Measurements from ENCODE around the gene MARCHF10. TPM values are rescaled to one million over a fixed set of nuclear protein-coding genes. Genes with fewer than 3 reads are reported as not detected.

The MARCHF10 gene
- total RNA-seq, 1 experiment from 2014 or later, result not detected

DNA sequence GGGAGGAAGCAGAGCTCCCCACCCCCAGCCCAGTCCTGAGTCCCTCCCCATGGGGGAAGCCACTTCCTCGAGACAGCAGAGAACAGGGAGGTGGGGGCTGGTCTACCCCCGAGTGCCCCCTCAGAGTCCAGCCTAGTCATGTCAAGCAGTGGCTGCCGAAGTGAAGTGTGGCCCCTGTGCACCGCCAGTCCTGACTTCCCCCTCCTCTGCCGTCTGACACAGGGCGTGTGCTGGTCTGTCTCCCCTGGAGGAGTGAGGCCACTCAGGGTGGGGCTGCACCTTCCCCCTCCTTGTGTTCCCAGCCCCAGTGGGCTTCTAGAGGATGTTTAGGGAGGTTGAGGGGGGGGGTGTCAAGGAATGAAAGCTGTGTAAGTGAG lies 133.8 kb downstream of the MARCHF10 start:
- no peaks in the 10 kb centered on the region for H4K20me1 ChIP-seq (ENCODE audit: insufficient read depth, low read depth, low read length)
- no peaks in the 10 kb centered on the region for H3K9me2 ChIP-seq (replicated peaks; ENCODE audit: insufficient read depth, low read length)
- peaks cover 43% of the 10 kb centered on the region for H3K4me1 ChIP-seq (ENCODE audit: low read length)
- H3K9me3 ChIP-seq (ENCODE audit: low read length), result no peaks in the 10 kb centered on the region
- H3K27ac ChIP-seq (ENCODE audit: low read length), result no peak overlapping the region
- no peak for DNase-seq
- no peak overlapping the region for H3K4me2 ChIP-seq (ENCODE audit: low read depth, low read length, poor library complexity, severe bottlenecking)
- no peaks in the 10 kb centered on the region for H3K27me3 ChIP-seq (ENCODE audit: low read length)
- no peak overlapping the region for H3K4me3 ChIP-seq (ENCODE audit: low read length)
- H2AFZ ChIP-seq (ENCODE audit: low read length), result no peak overlapping the region
- H3K79me2 ChIP-seq (ENCODE audit: low read length), result no peaks in the 10 kb centered on the region
- H3K9ac ChIP-seq (ENCODE audit: low read length), result peak overlapping the region; percentile 15; the same call in 1 of the 2 replicates
- H3K36me3 ChIP-seq (ENCODE audit: insufficient read depth, low read length), result no peaks in the 10 kb centered on the region

- Histone ChIP-seq H3K4me3 (ENCODE audit: low read length) (no peak overlapping the region), H3K27me3 (ENCODE audit: low read length) (no peaks in the 10 kb centered on the region), H2AFZ (ENCODE audit: low read length) (no peak overlapping the region), H3K4me1 (ENCODE audit: low read length) (peaks cover 43% of the 10 kb centered on the region), H3K4me2 (ENCODE audit: low read depth, low read length, poor library complexity, severe bottlenecking) (no peak overlapping the region), H3K79me2 (ENCODE audit: low read length) (no peaks in the 10 kb centered on the region), H3K9me2 (replicated peaks; ENCODE audit: insufficient read depth, low read length) (no peaks in the 10 kb centered on the region), H3K36me3 (ENCODE audit: insufficient read depth, low read length) (no peaks in the 10 kb centered on the region), H3K27ac (ENCODE audit: low read length) (no peak overlapping the region), H3K9me3 (ENCODE audit: low read length) (no peaks in the 10 kb centered on the region), H4K20me1 (ENCODE audit: insufficient read depth, low read depth, low read length) (no peaks in the 10 kb centered on the region), H3K9ac (ENCODE audit: low read length) (peak overlapping the region; percentile 15; the same call in 1 of the 2 replicates)
- no peak for DNase-seq
These were observed 134.3 kb downstream of the MARCHF10 start for GRCh38 chr17:62673614-62674362.

DNA sequence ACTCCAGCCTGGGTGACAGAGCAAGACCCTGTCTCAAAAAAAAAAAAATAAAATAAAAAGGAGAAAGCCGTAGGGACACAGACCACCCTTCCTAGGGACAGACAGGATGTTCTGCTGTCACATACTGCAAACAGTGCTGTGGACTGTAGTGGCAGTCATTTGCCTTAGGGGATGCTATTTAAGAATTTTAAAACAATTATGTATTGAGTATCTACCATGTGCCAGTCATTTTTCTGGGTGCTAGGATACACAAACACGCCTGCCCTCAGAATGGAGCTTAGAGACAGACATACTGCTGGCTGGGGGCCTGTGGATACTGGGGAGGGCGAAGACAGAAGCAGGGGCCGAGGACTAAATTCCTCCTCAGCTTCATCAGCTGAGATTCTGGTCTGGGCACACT lies 135.2 kb downstream of the MARCHF10 start:
- Histone ChIP-seq H3K4me3 (ENCODE audit: low read length) (no peak overlapping the region), H3K4me1 (ENCODE audit: low read length) (peaks cover 43% of the 10 kb centered on the region), H3K27me3 (ENCODE audit: low read length) (no peaks in the 10 kb centered on the region), H3K79me2 (ENCODE audit: low read length) (no peaks in the 10 kb centered on the region), H2AFZ (ENCODE audit: low read length) (no peak overlapping the region), H3K9me3 (ENCODE audit: low read length) (no peaks in the 10 kb centered on the region), H3K36me3 (ENCODE audit: insufficient read depth, low read length) (no peaks in the 10 kb centered on the region), H4K20me1 (ENCODE audit: insufficient read depth, low read depth, low read length) (no peaks in the 10 kb centered on the region), H3K4me2 (ENCODE audit: low read depth, low read length, poor library complexity, severe bottlenecking) (peak overlapping the region; percentile 11), H3K9ac (ENCODE audit: low read length) (no peak overlapping the region), H3K9me2 (replicated peaks; ENCODE audit: insufficient read depth, low read length) (no peaks in the 10 kb centered on the region), H3K27ac (ENCODE audit: low read length) (no peak overlapping the region)
- DNase-seq, result peak; percentile 47

DNA sequence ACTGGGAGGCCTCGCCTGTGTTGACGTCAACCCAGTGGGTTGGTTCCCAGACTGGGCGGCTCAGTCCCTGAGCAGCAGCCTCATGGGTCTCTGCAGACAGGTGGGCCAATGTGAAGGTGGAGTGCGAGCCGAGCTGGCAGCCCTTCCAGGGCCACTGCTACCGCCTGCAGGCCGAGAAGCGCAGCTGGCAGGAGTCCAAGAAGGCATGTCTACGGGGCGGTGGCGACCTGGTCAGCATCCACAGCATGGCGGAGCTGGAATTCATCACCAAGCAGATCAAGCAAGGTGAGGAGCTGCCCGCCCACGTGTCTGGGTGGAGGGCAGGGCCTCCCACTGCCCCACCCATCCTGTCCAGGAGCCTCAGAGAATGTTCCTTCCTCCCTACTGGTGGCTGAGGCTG lies 136.6 kb downstream of the MARCHF10 start:
- H3K27ac ChIP-seq (ENCODE audit: low read length), result peak overlapping the region; percentile 9; the same call in 1 of the 2 replicates
- H4K20me1 ChIP-seq (ENCODE audit: insufficient read depth, low read depth, low read length), result no peaks in the 10 kb centered on the region
- H2AFZ ChIP-seq (ENCODE audit: low read length), result peak overlapping the region; percentile 99
- peak overlapping the region; percentile 37; the same call in 1 of the 2 replicates for H3K4me3 ChIP-seq (ENCODE audit: low read length)
- no peaks in the 10 kb centered on the region for H3K9me2 ChIP-seq (replicated peaks; ENCODE audit: insufficient read depth, low read length)
- H3K9me3 ChIP-seq (ENCODE audit: low read length), result no peaks in the 10 kb centered on the region
- H3K9ac ChIP-seq (ENCODE audit: low read length), result peak overlapping the region; percentile 52
- peak; percentile 83 for DNase-seq
- H3K27me3 ChIP-seq (ENCODE audit: low read length), result no peaks in the 10 kb centered on the region
- no peaks in the 10 kb centered on the region for H3K79me2 ChIP-seq (ENCODE audit: low read length)
- peaks cover 43% of the 10 kb centered on the region for H3K4me1 ChIP-seq (ENCODE audit: low read length)
- H3K36me3 ChIP-seq (ENCODE audit: insufficient read depth, low read length), result no peaks in the 10 kb centered on the region
- peak overlapping the region; percentile 59 for H3K4me2 ChIP-seq (ENCODE audit: low read depth, low read length, poor library complexity, severe bottlenecking)

DNA sequence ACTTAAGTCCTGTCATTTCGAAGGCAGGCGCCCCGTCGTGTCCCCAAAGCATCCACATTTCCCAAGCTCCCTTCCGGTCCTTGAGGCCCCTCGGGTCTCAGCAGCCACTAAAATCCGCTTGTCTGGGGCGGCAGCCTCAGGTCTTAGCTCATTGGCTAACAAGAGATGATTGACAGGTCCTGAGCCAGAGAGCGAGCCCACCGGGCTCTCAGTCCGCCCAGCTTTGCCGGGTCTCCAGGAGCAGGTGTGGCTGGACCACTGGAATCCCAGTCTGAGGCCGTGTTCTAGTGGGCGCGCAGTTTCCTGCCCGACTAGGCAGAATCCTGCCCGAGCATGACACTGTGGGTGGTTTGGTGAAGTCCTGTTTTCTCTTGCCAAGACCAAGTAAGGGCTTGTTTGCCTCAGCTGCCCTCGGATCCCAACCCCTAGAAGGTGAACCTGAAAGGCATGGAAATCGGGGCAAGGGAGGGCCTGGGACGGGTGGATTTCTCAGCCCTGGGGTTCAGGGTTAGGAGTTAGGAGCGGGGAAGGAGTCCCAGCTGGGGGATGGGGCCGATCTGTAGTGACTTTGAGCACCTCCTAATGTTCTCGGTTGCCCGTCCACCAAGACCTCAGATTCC lies 137.8 kb downstream of the MARCHF10 start:
- Histone ChIP-seq H3K4me1 (ENCODE audit: low read length) (peaks cover 40% of the 10 kb centered on the region), H3K27me3 (ENCODE audit: low read length) (no peaks in the 10 kb centered on the region), H3K79me2 (ENCODE audit: low read length) (no peaks in the 10 kb centered on the region), H3K9me2 (replicated peaks; ENCODE audit: insufficient read depth, low read length) (no peaks in the 10 kb centered on the region), H3K4me3 (ENCODE audit: low read length) (no peak overlapping the region), H4K20me1 (ENCODE audit: insufficient read depth, low read depth, low read length) (no peaks in the 10 kb centered on the region), H3K9ac (ENCODE audit: low read length) (no peak overlapping the region), H3K36me3 (ENCODE audit: insufficient read depth, low read length) (no peaks in the 10 kb centered on the region), H3K4me2 (ENCODE audit: low read depth, low read length, poor library complexity, severe bottlenecking) (peak overlapping the region; percentile 35), H2AFZ (ENCODE audit: low read length) (no peak overlapping the region), H3K9me3 (ENCODE audit: low read length) (no peaks in the 10 kb centered on the region), H3K27ac (ENCODE audit: low read length) (no peak overlapping the region)
- DNase-seq, result peak; percentile 60

DNA sequence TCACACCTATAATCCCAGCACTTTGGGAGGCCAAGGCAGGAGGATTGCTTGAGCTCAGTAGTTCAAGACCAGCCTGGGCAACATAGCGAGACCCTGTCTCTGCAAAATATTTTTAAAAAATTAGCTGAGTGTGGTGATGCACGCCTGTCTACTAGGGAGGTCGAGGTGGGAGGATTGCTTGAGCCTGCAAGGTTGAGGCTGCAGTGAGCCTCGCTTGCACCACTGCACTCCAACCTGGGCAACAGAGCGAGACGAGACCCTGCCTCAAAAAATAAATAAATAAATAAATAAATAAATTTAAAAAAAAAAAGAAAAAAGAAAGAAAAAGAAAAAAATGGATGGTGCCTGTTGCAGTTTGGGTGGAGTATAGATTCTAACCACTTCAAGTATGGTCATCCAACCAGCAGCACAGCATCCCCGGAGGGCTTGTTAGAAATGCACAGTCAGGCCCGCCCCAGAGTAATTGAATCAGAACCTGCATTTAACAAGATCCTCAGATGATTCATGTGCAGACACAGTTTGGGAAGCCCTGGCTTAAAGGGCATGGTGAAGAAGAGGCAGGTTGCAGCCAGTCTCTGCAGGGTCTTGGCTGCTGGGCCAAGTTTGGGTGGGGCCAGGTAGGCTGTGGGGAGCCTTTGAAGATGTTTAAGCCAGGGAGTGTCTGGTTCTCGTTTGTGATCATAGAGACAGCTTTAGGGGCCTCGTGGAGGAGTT lies 139.9 kb downstream of the MARCHF10 start:
- H3K79me2 ChIP-seq (ENCODE audit: low read length), result no peaks in the 10 kb centered on the region
- no peak for DNase-seq
- peaks cover 25% of the 10 kb centered on the region for H3K4me1 ChIP-seq (ENCODE audit: low read length)
- H3K4me3 ChIP-seq (ENCODE audit: low read length), result no peak overlapping the region
- H4K20me1 ChIP-seq (ENCODE audit: insufficient read depth, low read depth, low read length), result no peaks in the 10 kb centered on the region
- no peak overlapping the region for H3K9ac ChIP-seq (ENCODE audit: low read length)
- no peaks in the 10 kb centered on the region for H3K9me3 ChIP-seq (ENCODE audit: low read length)
- H3K27ac ChIP-seq (ENCODE audit: low read length), result no peak overlapping the region
- H2AFZ ChIP-seq (ENCODE audit: low read length), result no peak overlapping the region
- no peaks in the 10 kb centered on the region for H3K9me2 ChIP-seq (replicated peaks; ENCODE audit: insufficient read depth, low read length)
- no peak overlapping the region for H3K4me2 ChIP-seq (ENCODE audit: low read depth, low read length, poor library complexity, severe bottlenecking)
- no peaks in the 10 kb centered on the region for H3K27me3 ChIP-seq (ENCODE audit: low read length)
- H3K36me3 ChIP-seq (ENCODE audit: insufficient read depth, low read length), result no peaks in the 10 kb centered on the region

- Histone ChIP-seq H3K9me3 (ENCODE audit: low read length) (no peaks in the 10 kb centered on the region), H2AFZ (ENCODE audit: low read length) (no peak overlapping the region)
- no peak for DNase-seq
These were observed 141.1 kb downstream of the MARCHF10 start for GRCh38 chr17:62666801-62667591.

More at GRCh38 chr17:62666801-62667591, 141.1 kb downstream of the MARCHF10 start:
- H3K9me2 ChIP-seq (replicated peaks; ENCODE audit: insufficient read depth, low read length), result no peaks in the 10 kb centered on the region
- no peaks in the 10 kb centered on the region for H3K27me3 ChIP-seq (ENCODE audit: low read length)
- H3K4me2 ChIP-seq (ENCODE audit: low read depth, low read length, poor library complexity, severe bottlenecking), result no peak overlapping the region
- H3K27ac ChIP-seq (ENCODE audit: low read length), result no peak overlapping the region
- H3K4me1 ChIP-seq (ENCODE audit: low read length), result peaks cover 12% of the 10 kb centered on the region
- no peak overlapping the region for H3K4me3 ChIP-seq (ENCODE audit: low read length)
- no peak overlapping the region for H3K9ac ChIP-seq (ENCODE audit: low read length)
- H3K79me2 ChIP-seq (ENCODE audit: low read length), result no peaks in the 10 kb centered on the region
- no peaks in the 10 kb centered on the region for H3K36me3 ChIP-seq (ENCODE audit: insufficient read depth, low read length)
- no peaks in the 10 kb centered on the region for H4K20me1 ChIP-seq (ENCODE audit: insufficient read depth, low read depth, low read length)
